ENCODE data around the gene MRAP.

DNA sequence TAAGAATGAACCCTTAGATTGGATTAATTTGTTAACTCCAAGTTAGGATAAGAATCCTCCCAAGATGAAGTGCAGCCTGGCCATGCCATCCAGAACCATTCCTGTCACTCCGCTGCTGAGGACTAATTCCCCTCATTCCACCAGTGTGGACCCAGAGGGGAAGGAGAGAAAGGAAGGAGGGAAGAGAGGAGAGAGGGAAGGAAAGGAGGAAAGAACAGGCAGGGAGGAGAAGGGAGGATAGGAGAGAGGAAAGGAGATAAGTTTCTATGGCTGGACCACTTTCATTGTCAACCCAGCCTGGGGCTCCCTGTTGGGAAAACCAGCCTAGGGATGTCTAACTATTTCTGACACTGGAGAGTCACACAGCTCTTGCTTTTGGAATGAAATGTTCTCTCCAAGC, 4.7 kb downstream of the MRAP start:
- TF ChIP-seq EP300 (IDR thresholded peaks at IDR 0.05) = no peak
- TF ChIP-seq, protein P1, sequence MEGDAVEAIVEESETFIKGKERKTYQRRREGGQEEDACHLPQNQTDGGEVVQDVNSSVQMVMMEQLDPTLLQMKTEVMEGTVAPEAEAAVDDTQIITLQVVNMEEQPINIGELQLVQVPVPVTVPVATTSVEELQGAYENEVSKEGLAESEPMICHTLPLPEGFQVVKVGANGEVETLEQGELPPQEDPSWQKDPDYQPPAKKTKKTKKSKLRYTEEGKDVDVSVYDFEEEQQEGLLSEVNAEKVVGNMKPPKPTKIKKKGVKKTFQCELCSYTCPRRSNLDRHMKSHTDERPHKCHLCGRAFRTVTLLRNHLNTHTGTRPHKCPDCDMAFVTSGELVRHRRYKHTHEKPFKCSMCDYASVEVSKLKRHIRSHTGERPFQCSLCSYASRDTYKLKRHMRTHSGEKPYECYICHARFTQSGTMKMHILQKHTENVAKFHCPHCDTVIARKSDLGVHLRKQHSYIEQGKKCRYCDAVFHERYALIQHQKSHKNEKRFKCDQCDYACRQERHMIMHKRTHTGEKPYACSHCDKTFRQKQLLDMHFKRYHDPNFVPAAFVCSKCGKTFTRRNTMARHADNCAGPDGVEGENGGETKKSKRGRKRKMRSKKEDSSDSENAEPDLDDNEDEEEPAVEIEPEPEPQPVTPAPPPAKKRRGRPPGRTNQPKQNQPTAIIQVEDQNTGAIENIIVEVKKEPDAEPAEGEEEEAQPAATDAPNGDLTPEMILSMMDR (IDR thresholded peaks at IDR 0.05) = no peak
- no peak for TF ChIP-seq POLR2AphosphoS5 (IDR thresholded peaks at IDR 0.05)

Data from stomach (tissue), 4 donors.